Upper lobe of left lung (tissue), 4 donors: ENCODE measurements around the gene GNG7.

ENCODE experiments used
- EP300 ChIP-seq, 4 donors: sonication (generic); formaldehyde crosslinking; IDR thresholded peaks; one replicate each; pipeline ENCODE4 v1.5.1; 2017; ENCODE audit warnings: antibody characterized with exemption in 4 of 4, control low read depth in 2 of 4
- POLR2A ChIP-seq, 4 donors: fragments of 450-650 bp; IDR thresholded peaks; one replicate each; pipeline ENCODE4 v1.5.1; 2016 to 2017; ENCODE audit warnings: antibody characterized with exemption in 4 of 4, mild to moderate bottlenecking in 2 of 4
- TF ChIP-seq, protein P1 (sequence below), 6 experiments: fragments of 450-650 bp in 4 of 6; fragments of 200-600 bp in 2 of 6; sonication (generic) in 2 of 6; IDR thresholded peaks; one replicate each; pipeline ENCODE4 v1.5.1; 2016 to 2019; ENCODE audit warnings: antibody characterized with exemption in 6 of 6

DNA sequence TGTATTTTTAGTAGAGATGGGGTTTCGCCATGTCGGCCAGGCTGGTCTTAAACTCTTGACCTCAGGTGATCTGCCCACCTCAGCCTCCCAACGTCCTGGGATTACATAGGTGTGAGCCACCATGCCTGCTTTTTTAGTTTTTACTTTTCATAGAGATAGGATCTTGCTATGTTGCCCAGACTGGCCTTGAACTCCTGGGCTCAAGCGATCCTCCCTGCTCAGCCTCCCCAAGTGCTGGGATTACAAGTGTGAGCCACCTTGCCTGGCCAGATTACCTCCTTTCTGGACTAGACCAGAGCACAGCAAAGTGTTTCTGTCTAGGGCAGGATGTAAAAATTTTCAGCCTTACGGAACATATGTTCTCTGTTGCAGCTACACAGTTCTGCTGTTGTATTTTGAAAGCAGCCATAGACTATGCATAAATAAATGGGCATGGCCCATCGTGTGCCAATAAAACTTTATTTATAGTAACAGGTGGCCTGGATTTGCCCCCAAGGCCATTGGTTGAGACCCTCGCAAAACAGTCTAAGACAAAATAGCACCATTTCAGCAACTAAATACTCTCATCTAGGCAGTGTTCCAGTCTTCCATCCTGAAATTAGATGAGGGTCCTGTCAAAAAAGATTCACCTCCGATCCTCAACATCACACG, 36.0 kb downstream of the GNG7 start:
- TF ChIP-seq, protein P1, sequence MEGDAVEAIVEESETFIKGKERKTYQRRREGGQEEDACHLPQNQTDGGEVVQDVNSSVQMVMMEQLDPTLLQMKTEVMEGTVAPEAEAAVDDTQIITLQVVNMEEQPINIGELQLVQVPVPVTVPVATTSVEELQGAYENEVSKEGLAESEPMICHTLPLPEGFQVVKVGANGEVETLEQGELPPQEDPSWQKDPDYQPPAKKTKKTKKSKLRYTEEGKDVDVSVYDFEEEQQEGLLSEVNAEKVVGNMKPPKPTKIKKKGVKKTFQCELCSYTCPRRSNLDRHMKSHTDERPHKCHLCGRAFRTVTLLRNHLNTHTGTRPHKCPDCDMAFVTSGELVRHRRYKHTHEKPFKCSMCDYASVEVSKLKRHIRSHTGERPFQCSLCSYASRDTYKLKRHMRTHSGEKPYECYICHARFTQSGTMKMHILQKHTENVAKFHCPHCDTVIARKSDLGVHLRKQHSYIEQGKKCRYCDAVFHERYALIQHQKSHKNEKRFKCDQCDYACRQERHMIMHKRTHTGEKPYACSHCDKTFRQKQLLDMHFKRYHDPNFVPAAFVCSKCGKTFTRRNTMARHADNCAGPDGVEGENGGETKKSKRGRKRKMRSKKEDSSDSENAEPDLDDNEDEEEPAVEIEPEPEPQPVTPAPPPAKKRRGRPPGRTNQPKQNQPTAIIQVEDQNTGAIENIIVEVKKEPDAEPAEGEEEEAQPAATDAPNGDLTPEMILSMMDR (IDR thresholded peaks at IDR 0.05), result no peak
- TF ChIP-seq POLR2A (IDR thresholded peaks at IDR 0.05) (no peak), EP300 (IDR thresholded peaks at IDR 0.05) (no peak)
